HepG2 (cell line): ENCODE data around the gene MARF1. TPM values are rescaled to one million over a fixed set of nuclear protein-coding genes. Genes with fewer than 3 reads are reported as not detected.

Experiments
- AGO1 ChIP-seq: fragments of 200-400 bp; formaldehyde crosslinking; IDR thresholded peaks from 2 replicates; pipeline ENCODE4 v1.6.1; 2017; ENCODE audit warnings: mild to moderate bottlenecking, low read depth, low read length, moderate library complexity; ENCODE audit not compliant: poor library complexity, severe bottlenecking
- ASH2L ChIP-seq: fragments of 300-600, 200-600 bp; sonication (generic); IDR thresholded peaks from 2 replicates; pipeline ENCODE4 v1.7.0; 2017; ENCODE audit warnings: low read depth, mild to moderate bottlenecking, moderate library complexity, mixed read lengths, low read length; ENCODE audit not compliant: insufficient read length
- ATAD3A ChIP-seq: sonication (generic); formaldehyde crosslinking; IDR thresholded peaks from 2 replicates; pipeline ENCODE4 v1.4.0; 2020; ENCODE audit warnings: missing genetic modification reagents
- DZIP1 ChIP-seq: sonication (generic); formaldehyde crosslinking; IDR thresholded peaks from 2 replicates; pipeline ENCODE4 v1.5.0; 2020; ENCODE audit warnings: mild to moderate bottlenecking, missing genetic modification reagents
- HNF1B ChIP-seq: sonication (generic); formaldehyde crosslinking; IDR thresholded peaks from 2 replicates; pipeline ENCODE4 v1.5.1; 2020; ENCODE audit warnings: mild to moderate bottlenecking, moderate library complexity, missing genetic modification reagents
- HNRNPK ChIP-seq: fragments of 200-400 bp; formaldehyde crosslinking; IDR thresholded peaks from 2 replicates; pipeline ENCODE4 v1.6.1; 2018; ENCODE audit warnings: low read length, low read depth, moderate library complexity, mild to moderate bottlenecking; ENCODE audit not compliant: poor library complexity, severe bottlenecking
- JDP2 ChIP-seq: sonication (generic); formaldehyde crosslinking; IDR thresholded peaks from 2 replicates; pipeline ENCODE4 v1.8.1; 2022; ENCODE audit warnings: missing genetic modification reagents, borderline replicate concordance
- KDM2A ChIP-seq: sonication (generic); formaldehyde crosslinking; IDR thresholded peaks from 2 replicates; pipeline ENCODE4 v1.4.0; 2020; ENCODE audit warnings: low read depth, missing genetic modification reagents, borderline replicate concordance
- KMT2B ChIP-seq: IDR thresholded peaks from 2 replicates; pipeline ENCODE4 v1.6.1; 2016; ENCODE audit warnings: missing genetic modification reagents, missing compliant biosample characterization
- MTF1 ChIP-seq: sonication (generic); formaldehyde crosslinking; IDR thresholded peaks from 2 replicates; pipeline ENCODE4 v1.5.0; 2020; ENCODE audit warnings: missing genetic modification reagents
- NFRKB ChIP-seq: fragments of 450-650 bp; IDR thresholded peaks from 2 replicates; pipeline ENCODE4 v1.6.1; 2017
- POLR2A ChIP-seq, 2 experiments: IDR thresholded peaks; 2 replicates each; pipeline ENCODE4 v1.6.1; 2011; ENCODE audit warnings: low read depth in 2 of 2, low read length in 2 of 2, mild to moderate bottlenecking in 1 of 2, moderate library complexity in 1 of 2; ENCODE audit not compliant: insufficient read depth in 1 of 2
- PPARG ChIP-seq: conservative IDR thresholded peaks from 2 replicates; pipeline ENCODE4 v1.6.1; 2016; ENCODE audit warnings: missing biosample characterization, missing genetic modification reagents
- SCMH1 ChIP-seq: sonication (generic); formaldehyde crosslinking; IDR thresholded peaks from 2 replicates; pipeline ENCODE4 v1.9.0; 2021; ENCODE audit warnings: missing genetic modification reagents, mild to moderate bottlenecking, borderline replicate concordance
- SRSF4 ChIP-seq: fragments of 200-400 bp; formaldehyde crosslinking; IDR thresholded peaks from one replicate; pipeline ENCODE4 v1.6.1; 2018; ENCODE audit warnings: mild to moderate bottlenecking, low read depth, low read length, moderate library complexity; ENCODE audit not compliant: poor library complexity, severe bottlenecking
- TEAD3 ChIP-seq: optimal IDR thresholded peaks from 2 replicates; pipeline ENCODE3; 2016; ENCODE audit warnings: borderline replicate concordance
- ZBTB20 ChIP-seq: sonication (generic); formaldehyde crosslinking; IDR thresholded peaks from 2 replicates; pipeline ENCODE4 v1.8.1; 2023; ENCODE audit warnings: missing genetic modification reagents, low read depth, mild to moderate bottlenecking, borderline replicate concordance
- ZBTB4 ChIP-seq: sonication (generic); formaldehyde crosslinking; IDR thresholded peaks from 2 replicates; pipeline ENCODE4 v1.4.0; 2020; ENCODE audit warnings: missing genetic modification reagents, mild to moderate bottlenecking, borderline replicate concordance
- ZNF205 ChIP-seq: IDR thresholded peaks from 2 replicates; pipeline ENCODE4 v1.6.1; 2018; ENCODE audit warnings: missing biosample characterization, missing genetic modification reagents
- ZNF510 ChIP-seq: sonication (generic); formaldehyde crosslinking; IDR thresholded peaks from 2 replicates; pipeline ENCODE4 v1.4.0; 2020; ENCODE audit warnings: low read depth, mild to moderate bottlenecking, missing genetic modification reagents
- ZNF552 ChIP-seq: sonication (generic); formaldehyde crosslinking; IDR thresholded peaks from 2 replicates; pipeline ENCODE4 v1.9.0; 2022; ENCODE audit warnings: missing genetic modification reagents, mild to moderate bottlenecking, borderline replicate concordance
- ZSCAN25 ChIP-seq: sonication (generic); formaldehyde crosslinking; IDR thresholded peaks from 2 replicates; pipeline ENCODE4 v1.8.0; 2022; ENCODE audit warnings: mild to moderate bottlenecking, missing genetic modification reagents
- polyA plus RNA-seq, 8 experiments: library from polyadenylated mRNA; depleted of rRNA in 3 of 8; stranded (reverse) in 7 of 8; unstranded in 1 of 8; fragments of >200 nt; fragmentation: Illumina TruSeq in 4 of 8; extraction: Trizol in 4 of 8; gene quantifications; 2 replicates each; pipeline versions ENCODE4 v1.2.1 to v1.2.3, GENCODE V29; 2011 to 2016; ENCODE audit warnings: low read depth in 4 of 8, missing spikeins in 1 of 8, mixed read lengths in 1 of 8; ENCODE audit not compliant: insufficient read depth in 1 of 8
- total RNA-seq, 5 experiments: library from RNA; depleted of rRNA; stranded (reverse); fragments of >200 nt; fragmentation: Illumina TruSeq; extraction: Trizol; gene quantifications; 2 replicates each; pipeline ENCODE4 v1.2.3, GENCODE V29; 2016; ENCODE audit warnings: low read depth in 1 of 5
- TF ChIP-seq, protein P1 (sequence below): IDR thresholded peaks from 2 replicates; pipeline ENCODE4 v1.6.1; 2016; ENCODE audit warnings: mild to moderate bottlenecking, missing biosample characterization, missing genetic modification reagents

MARF1 gene
- total and polyA plus RNA-seq, 2 of the 13 experiments (the other 11 are each of a cell fraction or from before 2014, with no cell fraction given) = 8.7 to 20.7 TPM

DNA sequence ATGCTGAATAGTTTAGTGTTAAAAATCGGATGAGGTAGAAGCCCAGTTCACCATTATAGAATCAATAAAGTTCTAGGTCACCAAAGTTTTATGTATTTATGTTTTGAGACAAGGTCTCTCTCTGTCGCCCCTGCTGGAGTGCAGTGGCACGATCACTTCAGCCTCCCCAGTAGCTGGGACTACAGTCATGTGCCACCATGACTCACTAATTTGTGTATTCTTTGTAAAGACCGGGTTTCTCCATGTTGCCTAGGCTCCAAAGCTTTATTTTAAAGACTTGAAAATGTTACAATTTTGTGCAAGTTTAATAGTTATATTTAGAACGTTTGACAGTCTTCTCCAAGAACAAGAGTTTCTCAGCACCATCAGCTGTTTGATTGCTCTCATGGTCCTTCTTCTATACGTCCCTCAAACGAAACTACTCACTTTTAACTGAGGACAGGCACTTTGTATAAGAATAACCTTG, 39.2 kb upstream of the MARF1 start (continued):
- TF ChIP-seq KDM2A (CRISPR knock-in tag) = peak; percentile 76
- TF ChIP-seq ZNF205 = no peak
- peak; percentile 27; the same call in 1 of the 2 replicates for TF ChIP-seq KMT2B (CRISPR knock-in tag)
- TF ChIP-seq AGO1 = no peak
- TF ChIP-seq ZNF552 (CRISPR knock-in tag) = no peak
- no peak for TF ChIP-seq SCMH1 (CRISPR knock-in tag)
- TF ChIP-seq ATAD3A (CRISPR knock-in tag) = no peak
- TF ChIP-seq PPARG (CRISPR knock-in tag) = no peak; the same call in none of the 2 replicates
- TF ChIP-seq NFRKB = no peak
- TF ChIP-seq HNF1B (CRISPR knock-in tag) = peak; percentile 45; the same call in 1 of the 2 replicates
- no peak for TF ChIP-seq MTF1 (CRISPR knock-in tag)
- TF ChIP-seq TEAD3 (CRISPR knock-in tag) = peak; percentile 34
- no peak for TF ChIP-seq ZNF510 (CRISPR knock-in tag)
- no peak for TF ChIP-seq JDP2 (CRISPR knock-in tag)
- TF ChIP-seq POLR2A (IDR thresholded peaks at IDR 0.05; ENCODE audit: insufficient read depth in 1 of 2, low read depth in 2 of 2, low read length in 2 of 2) = no peak
- TF ChIP-seq ASH2L = peak; percentile 41
- TF ChIP-seq DZIP1 (CRISPR knock-in tag) = no peak
- no peak for TF ChIP-seq ZBTB20 (CRISPR knock-in tag)
- TF ChIP-seq, protein P1, sequence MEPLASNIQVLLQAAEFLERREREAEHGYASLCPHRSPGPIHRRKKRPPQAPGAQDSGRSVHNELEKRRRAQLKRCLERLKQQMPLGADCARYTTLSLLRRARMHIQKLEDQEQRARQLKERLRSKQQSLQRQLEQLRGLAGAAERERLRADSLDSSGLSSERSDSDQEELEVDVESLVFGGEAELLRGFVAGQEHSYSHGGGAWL (CRISPR knock-in tag) = no peak
- no peak for TF ChIP-seq HNRNPK
- no peak for TF ChIP-seq ZSCAN25 (CRISPR knock-in tag)
- no peak for TF ChIP-seq ZBTB4 (CRISPR knock-in tag)
- TF ChIP-seq SRSF4 = no peak
